Esophagus muscularis mucosa (tissue), 4 donors: Measurements from ENCODE around the gene GALK2. TPM values are rescaled to one million over a fixed set of nuclear protein-coding genes. Genes with fewer than 3 reads are reported as not detected.
"Not testable (repeated sequence)": the region's sequence is repeated elsewhere in the genome, so short reads cannot be mapped to it uniquely, and the experiment has no call there.

Source experiments
- DNase-seq: peaks from one replicate; pipeline ENCODE4 v3.0.0-alpha.2; 2017; ENCODE audit errors: extremely low spot score
- H3K27ac ChIP-seq, 4 donors: fragments of 200-600 bp; sonication (generic); replicated peaks in 1 of 4; 1 replicate in 3 of 4; 2 replicates in 1 of 4; pipeline ENCODE4 v1.5.1; 2016 to 2019; ENCODE audit warnings: mild to moderate bottlenecking in 1 of 4
- H3K27me3 ChIP-seq, 4 donors: fragments of 200-600 bp; sonication (generic); one replicate each; pipeline versions ENCODE4 v1.5.1 to v1.6.0; 2016 to 2019
- H3K36me3 ChIP-seq, 4 donors: fragments of 200-600 bp; sonication (generic); one replicate each; pipeline ENCODE4 v1.5.1; 2016 to 2019
- H3K4me1 ChIP-seq, 4 donors: fragments of 200-600 bp; sonication (generic); one replicate each; pipeline ENCODE4 v1.5.1; 2016 to 2019
- H3K4me3 ChIP-seq, 4 donors: fragments of 200-600 bp; sonication (generic); 1 replicate in 2 of 4; 2 replicates in 2 of 4; pipeline ENCODE4 v1.5.1; 2016 to 2019; ENCODE audit warnings: mild to moderate bottlenecking in 4 of 4, moderate library complexity in 1 of 4
- H3K9me3 ChIP-seq, 4 donors: fragments of 200-600 bp; sonication (generic); 1 replicate in 3 of 4; 2 replicates in 1 of 4; pipeline ENCODE4 v1.5.1; 2016 to 2019
- EP300 ChIP-seq: sonication (generic); formaldehyde crosslinking; IDR thresholded peaks from one replicate; pipeline ENCODE4 v1.6.1; 2017; ENCODE audit warnings: antibody characterized with exemption
- POLR2A ChIP-seq: fragments of 450-650 bp; IDR thresholded peaks from one replicate; pipeline ENCODE4 v1.6.1; 2017; ENCODE audit warnings: antibody characterized with exemption, moderate library complexity, mild to moderate bottlenecking, low read depth
- POLR2AphosphoS5 ChIP-seq, 2 donors: sonication (generic); formaldehyde crosslinking; IDR thresholded peaks; one replicate each; pipeline ENCODE4 v1.6.1; 2017; ENCODE audit warnings: antibody characterized with exemption in 2 of 2
- WGBS: methylation state at CpG from one replicate; pipeline ENCODE4 v1.1.5; 2018; 5-methylcytosine and 5-hydroxymethylcytosine counted together
- intact Hi-C: fragments of 100-400 bp; cut with DNase I; formaldehyde crosslinking; loops from one replicate; pipeline ENCODE4 v1.15.1; 2023
- total RNA-seq, 4 donors: library from RNA; depleted of rRNA; stranded (reverse); fragments of >200 nt; gene quantifications; one replicate each; pipeline versions ENCODE4 v1.1.0 to v1.2.1, GENCODE V29; 2016
- TF ChIP-seq, protein P1 (sequence below), 3 experiments: fragments of 200-600 bp in 2 of 3; fragments of 450-650 bp in 1 of 3; sonication (generic) in 2 of 3; IDR thresholded peaks; one replicate each; pipeline ENCODE4 v1.5.1; 2017 to 2019; ENCODE audit warnings: antibody characterized with exemption in 3 of 3, mild to moderate bottlenecking in 2 of 3, moderate library complexity in 1 of 3

The GALK2 gene
- total RNA-seq, 4 donors from 2014 or later = 34.5 to 50.3 (median 41.5) TPM

DNA sequence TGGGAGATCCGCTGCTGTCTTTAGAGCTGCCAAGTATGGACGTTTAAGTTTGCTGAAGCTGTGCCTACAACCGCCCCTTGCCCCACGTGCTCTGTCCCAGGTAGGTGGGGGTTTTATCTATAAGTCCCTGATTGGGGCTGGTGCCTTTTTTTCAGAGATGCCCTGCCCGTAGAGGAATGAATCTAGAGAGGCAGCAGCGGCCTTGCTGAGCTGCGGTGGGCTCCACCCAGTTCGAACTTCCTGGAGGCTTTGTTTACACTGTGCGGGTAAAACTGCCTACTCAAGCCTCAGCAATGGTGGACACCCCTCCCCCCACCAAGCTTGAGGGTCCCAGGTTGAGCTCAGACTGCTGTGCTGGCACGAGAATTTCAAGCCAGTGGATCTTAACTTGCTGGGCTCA, 169.6 kb downstream of the GALK2 start:
- no peak for DNase-seq

DNA sequence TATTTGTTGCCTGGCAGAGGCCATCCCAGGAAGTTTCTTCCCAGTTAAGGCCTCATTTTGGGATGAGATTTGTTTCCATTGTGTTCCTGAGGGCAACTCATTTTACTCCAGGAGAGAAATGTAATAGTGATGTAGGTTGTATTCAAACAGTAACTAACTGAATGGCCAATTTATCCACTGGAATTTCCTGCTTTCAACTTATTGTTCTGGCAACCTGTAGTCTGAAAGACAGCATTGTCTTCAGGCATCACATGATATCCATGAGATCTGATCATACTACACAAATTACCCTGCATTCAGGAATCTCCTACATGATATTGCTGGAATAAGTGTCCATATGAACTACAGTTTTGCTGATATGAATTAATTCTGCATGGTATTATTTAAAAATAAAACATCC, 173.5 kb downstream of the GALK2 start:
- DNase-seq = no peak
- intact Hi-C loops = no loop called here
- H3K4me3 ChIP-seq = no peak overlapping the region
- peaks cover 0 to 5% (median 0%) of the 10 kb centered on the region in 4 donors for H3K9me3 ChIP-seq
- H3K27me3 ChIP-seq = no peaks in the 10 kb centered on the region
- H3K27ac ChIP-seq = no peak overlapping the region
- TF ChIP-seq EP300 (no peak), POLR2A (no peak), POLR2AphosphoS5 (IDR thresholded peaks at IDR 0.05) (no peak)
- TF ChIP-seq, protein P1, sequence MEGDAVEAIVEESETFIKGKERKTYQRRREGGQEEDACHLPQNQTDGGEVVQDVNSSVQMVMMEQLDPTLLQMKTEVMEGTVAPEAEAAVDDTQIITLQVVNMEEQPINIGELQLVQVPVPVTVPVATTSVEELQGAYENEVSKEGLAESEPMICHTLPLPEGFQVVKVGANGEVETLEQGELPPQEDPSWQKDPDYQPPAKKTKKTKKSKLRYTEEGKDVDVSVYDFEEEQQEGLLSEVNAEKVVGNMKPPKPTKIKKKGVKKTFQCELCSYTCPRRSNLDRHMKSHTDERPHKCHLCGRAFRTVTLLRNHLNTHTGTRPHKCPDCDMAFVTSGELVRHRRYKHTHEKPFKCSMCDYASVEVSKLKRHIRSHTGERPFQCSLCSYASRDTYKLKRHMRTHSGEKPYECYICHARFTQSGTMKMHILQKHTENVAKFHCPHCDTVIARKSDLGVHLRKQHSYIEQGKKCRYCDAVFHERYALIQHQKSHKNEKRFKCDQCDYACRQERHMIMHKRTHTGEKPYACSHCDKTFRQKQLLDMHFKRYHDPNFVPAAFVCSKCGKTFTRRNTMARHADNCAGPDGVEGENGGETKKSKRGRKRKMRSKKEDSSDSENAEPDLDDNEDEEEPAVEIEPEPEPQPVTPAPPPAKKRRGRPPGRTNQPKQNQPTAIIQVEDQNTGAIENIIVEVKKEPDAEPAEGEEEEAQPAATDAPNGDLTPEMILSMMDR (IDR thresholded peaks at IDR 0.05) = no peak
- peaks cover 0 to 6% (median 0%) of the 10 kb centered on the region in 4 donors for H3K36me3 ChIP-seq
- no peaks in the 10 kb centered on the region for H3K4me1 ChIP-seq

More for the DNA sequence above, 169.6 kb downstream of the GALK2 start:
- H3K9me3 ChIP-seq = peaks cover 0 to 5% (median 0%) of the 10 kb centered on the region in 4 donors
- no peaks in the 10 kb centered on the region for H3K27me3 ChIP-seq
- 90% methylated on average over 9 of the region's 10 CpGs for WGBS
- no peak overlapping the region for H3K27ac ChIP-seq
- no peak overlapping the region for H3K4me3 ChIP-seq
- peaks cover 0 to 3% (median 0%) of the 10 kb centered on the region in 4 donors for H3K36me3 ChIP-seq
- intact Hi-C loops = no loop called here
- no peaks in the 10 kb centered on the region for H3K4me1 ChIP-seq
- no peak for TF ChIP-seq POLR2A
- TF ChIP-seq POLR2AphosphoS5 (IDR thresholded peaks at IDR 0.05) = no peak
- TF ChIP-seq EP300 = no peak
- TF ChIP-seq, protein P1 (IDR thresholded peaks at IDR 0.05) = no peak

DNA sequence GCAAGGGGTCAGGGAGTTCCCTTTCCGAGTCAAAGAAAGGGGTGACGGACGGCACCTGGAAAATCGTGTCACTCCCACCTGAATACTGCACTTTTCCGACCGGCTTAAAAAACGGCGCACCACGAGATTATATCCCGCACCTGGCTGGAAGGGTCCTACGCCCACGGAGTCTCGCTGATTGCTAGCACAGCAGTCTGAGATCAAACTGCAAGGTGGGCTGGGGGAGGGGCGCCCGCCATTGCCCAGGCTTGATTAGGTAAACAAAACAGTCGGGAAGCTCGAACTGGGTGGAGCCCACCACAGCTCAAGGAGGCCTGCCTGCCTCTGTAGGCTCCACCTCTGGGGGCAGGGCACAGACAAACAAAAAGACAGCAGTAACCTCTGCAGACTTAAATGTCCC, 184.4 kb downstream of the GALK2 start:
- H3K27ac ChIP-seq, H3K4me3 ChIP-seq, intact Hi-C loops, H3K36me3 ChIP-seq, H3K4me1 ChIP-seq, H3K9me3 ChIP-seq, H3K27me3 ChIP-seq, DNase-seq: not testable (repeated sequence)
- WGBS = 90% methylated on average over 13 of the region's 17 CpGs

DNA sequence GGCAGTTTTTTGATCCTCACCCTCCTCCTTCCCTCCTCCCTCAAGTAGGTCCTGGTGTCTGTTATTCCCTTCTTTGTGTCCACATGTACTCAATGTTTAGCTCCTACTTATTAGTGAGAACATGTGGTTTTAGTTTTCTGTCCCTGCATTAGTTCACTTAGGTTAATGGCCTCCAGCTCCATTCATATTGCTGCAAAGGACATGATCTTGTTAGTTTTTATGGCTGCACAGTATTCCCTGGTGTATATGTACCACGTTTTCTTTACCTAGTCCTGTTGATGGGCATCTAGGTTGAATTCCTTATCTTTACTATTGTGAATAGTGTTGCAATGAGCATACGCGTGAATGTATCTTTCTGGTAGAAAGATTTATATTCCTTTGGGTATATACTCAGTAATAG, 191.3 kb downstream of the GALK2 start:
- Histone ChIP-seq H3K9me3 (peaks cover 0 to 4% (median 0%) of the 10 kb centered on the region in 4 donors), H3K36me3 (no peaks in the 10 kb centered on the region), H3K4me3 (no peak overlapping the region), H3K27me3 (no peaks in the 10 kb centered on the region), H3K4me1 (no peaks in the 10 kb centered on the region), H3K27ac (no peak overlapping the region)
- no peak for TF ChIP-seq POLR2A
- no peak for TF ChIP-seq POLR2AphosphoS5 (IDR thresholded peaks at IDR 0.05)
- TF ChIP-seq, protein P1 (IDR thresholded peaks at IDR 0.05) = no peak
- no peak for TF ChIP-seq EP300
- intact Hi-C loops = no loop called here
- no peak for DNase-seq
- 86% methylated on average over 3 of the region's 3 CpGs for WGBS

DNA sequence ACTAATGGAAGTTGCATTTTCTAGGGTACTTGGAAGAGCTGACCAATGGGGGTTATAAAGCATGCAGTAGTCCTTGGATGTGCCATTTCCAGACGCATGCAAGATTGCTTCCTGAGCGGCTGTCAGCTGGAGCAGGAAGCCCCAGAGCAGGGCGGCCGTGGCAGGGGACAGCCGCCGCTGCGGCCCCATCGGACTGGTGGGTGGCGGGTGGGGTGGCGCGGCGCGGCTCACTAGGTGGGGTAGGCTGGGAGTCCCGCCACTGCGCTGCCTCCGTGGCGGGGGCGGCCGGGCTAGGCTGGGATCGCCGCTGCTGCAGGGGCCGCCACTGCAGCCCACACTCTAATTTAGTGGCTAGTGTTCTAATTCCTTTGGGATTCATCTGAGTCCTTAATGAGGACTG, 196.4 kb downstream of the GALK2 start:
- intact Hi-C loops = no loop called here
- Histone ChIP-seq H3K4me3 (no peak overlapping the region), H3K4me1 (no peaks in the 10 kb centered on the region), H3K27me3 (no peaks in the 10 kb centered on the region), H3K36me3 (no peaks in the 10 kb centered on the region), H3K9me3 (peaks cover 0 to 4% (median 0%) of the 10 kb centered on the region in 4 donors), H3K27ac (no peak overlapping the region)
- DNase-seq = no peak
- 99% methylated on average over 21 of the region's 22 CpGs for WGBS
- TF ChIP-seq POLR2AphosphoS5 (IDR thresholded peaks at IDR 0.05) (no peak), POLR2A (no peak), EP300 (no peak)
- TF ChIP-seq, protein P1 (IDR thresholded peaks at IDR 0.05) = no peak
